Stimulated activated CD4-positive, alpha-beta T cell treated with anti-CD3 and anti-CD28 coated beads, TNF-alpha, amount 100 ng/mL, for 48 hours (primary cell): ENCODE results near the gene BRCA2.
"Not testable (repeated sequence)": the region's sequence is repeated elsewhere in the genome, so short reads cannot be mapped to it uniquely, and the experiment has no call there.

ENCODE experiments used
- DNase-seq, 3 donors: peaks; one replicate each; pipeline ENCODE4 v3.0.0-alpha.2; 2020; ENCODE audit warnings: low read depth in 3 of 3

The BRCA2 gene

GRCh38 chr13:32311188-32311897 is 4.0 kb upstream of the BRCA2 start:
- no peak for DNase-seq

GRCh38 chr13:32314271-32315237 is 754 bp upstream of the BRCA2 start:
- peak in 2 of 3 donors; percentile 22 to 50 for DNase-seq

- DNase-seq, result peak in 2 of 3 donors; percentile 20 to 24
These were observed 676 bp downstream of the BRCA2 start for GRCh38 chr13:32316028-32316339.

GRCh38 chr13:32316501-32316900 is 1.2 kb downstream of the BRCA2 start:
- DNase-seq, result no peak

GRCh38 chr13:32317716-32318465 is 2.6 kb downstream of the BRCA2 start:
- no peak for DNase-seq

GRCh38 chr13:32320528-32320927 is 5.2 kb downstream of the BRCA2 start:
- no peak for DNase-seq

GRCh38 chr13:32323912-32324311 is 8.6 kb downstream of the BRCA2 start:
- no peak for DNase-seq

- no peak for DNase-seq
These were observed 15.1 kb downstream of the BRCA2 start for GRCh38 chr13:32330441-32330840.

GRCh38 chr13:32334671-32335070 is 19.4 kb downstream of the BRCA2 start:
- DNase-seq, result no peak

- no peak for DNase-seq
These were observed 25.6 kb downstream of the BRCA2 start for GRCh38 chr13:32340914-32341313.

- no peak for DNase-seq
These were observed 32.3 kb downstream of the BRCA2 start for GRCh38 chr13:32347651-32348050.

- not testable (repeated sequence) for DNase-seq
These were observed 35.6 kb downstream of the BRCA2 start for GRCh38 chr13:32350839-32351441.

GRCh38 chr13:32354040-32354439 is 38.7 kb downstream of the BRCA2 start:
- DNase-seq, result no peak

- DNase-seq, result not testable (repeated sequence)
These were observed 40.6 kb downstream of the BRCA2 start for GRCh38 chr13:32355935-32356334.

GRCh38 chr13:32362574-32362973 is 47.3 kb downstream of the BRCA2 start:
- no peak for DNase-seq

GRCh38 chr13:32370805-32371204 is 55.5 kb downstream of the BRCA2 start:
- DNase-seq, result no peak

- no peak for DNase-seq
These were observed 61.5 kb downstream of the BRCA2 start for GRCh38 chr13:32376642-32377415.

- DNase-seq, result no peak
These were observed 62.7 kb downstream of the BRCA2 start for GRCh38 chr13:32378012-32378411.

GRCh38 chr13:32381539-32381938 is 66.2 kb downstream of the BRCA2 start:
- no peak for DNase-seq

- no peak for DNase-seq
These were observed 68.7 kb downstream of the BRCA2 start for GRCh38 chr13:32383836-32384618.
